H9 (cell line): Measurements from ENCODE around the gene VAMP8. TPM values are rescaled to one million over a fixed set of nuclear protein-coding genes. Genes with fewer than 3 reads are reported as not detected.
A peak's percentile ranks its signal among the peaks of the same experiment; 100 is the strongest.

Experiments used
- DNase-seq: peaks from one replicate; pipeline ENCODE4 v3.0.0-alpha.2; 2017
- H2AFZ ChIP-seq: one replicate; pipeline ENCODE4 v1.6.1; 2013; ENCODE audit warnings: mild to moderate bottlenecking, low read length, control low read depth, moderate library complexity
- H2AK5ac ChIP-seq: 2 replicates; pipeline ENCODE4 v1.6.1; 2013; ENCODE audit warnings: low read length, control low read depth, mixed read lengths; ENCODE audit not compliant: insufficient read length
- H2BK120ac ChIP-seq: one replicate; pipeline ENCODE4 v1.6.1; 2013; ENCODE audit warnings: low read depth, mild to moderate bottlenecking, low read length, control low read depth, inconsistent platforms; ENCODE audit not compliant: poor library complexity, severe bottlenecking
- H2BK12ac ChIP-seq: 2 replicates; pipeline ENCODE4 v1.6.1; 2013; ENCODE audit warnings: low read length, control low read depth, mixed read lengths, low read depth; ENCODE audit not compliant: insufficient read length
- H2BK15ac ChIP-seq: 2 replicates; pipeline ENCODE4 v1.6.1; 2013; ENCODE audit warnings: low read depth, low read length, control low read depth
- H2BK20ac ChIP-seq: one replicate; pipeline ENCODE4 v1.6.1; 2013; ENCODE audit warnings: low read depth, mild to moderate bottlenecking, low read length, control low read depth, inconsistent platforms; ENCODE audit not compliant: poor library complexity, severe bottlenecking
- H2BK5ac ChIP-seq: 2 replicates; pipeline ENCODE4 v1.6.1; 2013; ENCODE audit warnings: low read length, control low read depth, mixed read lengths; ENCODE audit not compliant: insufficient read length
- H3K14ac ChIP-seq: 2 replicates; pipeline ENCODE4 v1.6.1; 2013; ENCODE audit warnings: low read length, control low read depth; ENCODE audit not compliant: insufficient read depth
- H3K18ac ChIP-seq: 2 replicates; pipeline ENCODE4 v1.6.1; 2013; ENCODE audit warnings: low read depth, mild to moderate bottlenecking, mixed read lengths, low read length, control low read depth; ENCODE audit not compliant: insufficient read length
- H3K23ac ChIP-seq: 2 replicates; pipeline ENCODE4 v1.6.1; 2013; ENCODE audit warnings: low read length, control low read depth, mixed read lengths, low read depth; ENCODE audit not compliant: insufficient read length
- H3K23me2 ChIP-seq: 2 replicates; pipeline ENCODE4 v1.6.1; 2013; ENCODE audit warnings: low read depth, mild to moderate bottlenecking, mixed read lengths, low read length, control low read depth; ENCODE audit not compliant: insufficient read length, poor library complexity, severe bottlenecking
- H3K27ac ChIP-seq: 2 replicates; pipeline ENCODE4 v1.5.1; 2013; ENCODE audit warnings: low read length, control low read depth, mixed read lengths, low read depth; ENCODE audit not compliant: insufficient read length
- H3K27me3 ChIP-seq: 2 replicates; pipeline ENCODE4 v1.6.1; 2013; ENCODE audit warnings: low read length, control low read depth, inconsistent platforms; ENCODE audit not compliant: insufficient read depth
- H3K4ac ChIP-seq: 2 replicates; pipeline ENCODE4 v1.6.1; 2013; ENCODE audit warnings: low read depth, mild to moderate bottlenecking, control low read depth, inconsistent platforms, low read length, moderate library complexity
- H3K4me1 ChIP-seq: 2 replicates; pipeline ENCODE4 v1.6.1; 2013; ENCODE audit warnings: low read length, control low read depth, inconsistent platforms; ENCODE audit not compliant: insufficient read depth
- H3K4me2 ChIP-seq: 2 replicates; pipeline ENCODE4 v1.6.1; 2013; ENCODE audit warnings: low read length, control low read depth, mixed read lengths; ENCODE audit not compliant: insufficient read length, insufficient read depth
- H3K56ac ChIP-seq: 2 replicates; pipeline ENCODE4 v1.6.1; 2013; ENCODE audit warnings: low read depth, mild to moderate bottlenecking, mixed read lengths, low read length, control low read depth; ENCODE audit not compliant: insufficient read length
- H3K79me1 ChIP-seq: 2 replicates; pipeline ENCODE4 v1.6.1; 2013; ENCODE audit warnings: low read depth, mild to moderate bottlenecking, moderate library complexity, low read length, control low read depth, inconsistent platforms; ENCODE audit not compliant: insufficient read depth, poor library complexity, severe bottlenecking
- H3K79me2 ChIP-seq: 2 replicates; pipeline ENCODE4 v1.6.1; 2013; ENCODE audit warnings: low read length, control low read depth, inconsistent platforms; ENCODE audit not compliant: insufficient read depth
- H3K9ac ChIP-seq: 2 replicates; pipeline ENCODE4 v1.6.1; 2013; ENCODE audit warnings: low read length, control low read depth, mixed read lengths; ENCODE audit not compliant: insufficient read length; ENCODE audit errors: extremely low read depth
- H3K9me3 ChIP-seq: one replicate; pipeline ENCODE4 v1.6.1; 2013; ENCODE audit warnings: low read depth, low read length, inconsistent platforms; ENCODE audit not compliant: control insufficient read depth
- H3T11ph ChIP-seq: one replicate; pipeline ENCODE4 v1.6.1; 2013; ENCODE audit warnings: mild to moderate bottlenecking, low read length, control low read depth, inconsistent platforms
- H4K20me1 ChIP-seq: one replicate; pipeline ENCODE4 v1.6.1; 2013; ENCODE audit not compliant: control insufficient read depth, insufficient read length, insufficient read depth
- H4K5ac ChIP-seq: 2 replicates; pipeline ENCODE4 v1.6.1; 2013; ENCODE audit warnings: low read depth, mild to moderate bottlenecking, mixed read lengths, low read length, control low read depth; ENCODE audit not compliant: insufficient read length
- H4K8ac ChIP-seq: replicated peaks from 2 replicates; pipeline ENCODE4 v1.6.1; 2013; ENCODE audit warnings: low read length, control low read depth, mixed read lengths, low read depth; ENCODE audit not compliant: insufficient read length
- H4K91ac ChIP-seq: 2 replicates; pipeline ENCODE4 v1.6.1; 2013; ENCODE audit warnings: low read depth, mild to moderate bottlenecking, moderate library complexity, mixed read lengths, low read length, control low read depth; ENCODE audit not compliant: insufficient read length
- H3K27ac Mint-ChIP-seq, 3 experiments: 2 replicates in 2 of 3; 3 replicates in 1 of 3; pipeline ENCODE4 v1.8.0; 2020 to 2021; ENCODE audit warnings: mixed read lengths in 3 of 3, mild to moderate bottlenecking in 1 of 3, moderate library complexity in 1 of 3
- H3K27me3 Mint-ChIP-seq: 2 replicates; pipeline ENCODE4 v1.8.0; 2021; ENCODE audit warnings: low read depth, mild to moderate bottlenecking, moderate library complexity, mixed read lengths
- H3K36me3 Mint-ChIP-seq, 3 experiments: 2 replicates in 2 of 3; 3 replicates in 1 of 3; pipeline ENCODE4 v1.8.0; 2020 to 2021; ENCODE audit warnings: low read depth in 3 of 3, mixed read lengths in 3 of 3; ENCODE audit not compliant: insufficient read depth in 1 of 3
- H3K4me1 Mint-ChIP-seq, 2 experiments: 2 replicates each; pipeline ENCODE4 v1.8.0; 2020; ENCODE audit warnings: mixed read lengths in 2 of 2
- H3K4me3 Mint-ChIP-seq, 2 experiments: 2 replicates in 1 of 2; 3 replicates in 1 of 2; pipeline ENCODE4 v1.8.0; 2020 to 2021; ENCODE audit warnings: mild to moderate bottlenecking in 2 of 2, mixed read lengths in 2 of 2, moderate library complexity in 1 of 2
- H3K9me3 Mint-ChIP-seq, 2 experiments: 2 replicates in 1 of 2; 3 replicates in 1 of 2; pipeline ENCODE4 v1.8.0; 2020; ENCODE audit warnings: mild to moderate bottlenecking in 2 of 2, mixed read lengths in 2 of 2, moderate library complexity in 1 of 2
- CTCF ChIP-seq: fragments of 200-600 bp; sonication (generic); conservative IDR thresholded peaks from 3 replicates; pipeline ENCODE4 v1.8.0; 2021; ENCODE audit warnings: antibody characterized with exemption, mild to moderate bottlenecking
- WGBS: extraction: QIAGEN DNeasy Blood & Tissue Kit; methylation state at CpG from one replicate; pipeline ENCODE4 v1.1.7; 2013; ENCODE audit warnings: missing lambda C conversion rate, low lambda C conversion rate, mixed read lengths; ENCODE audit not compliant: insufficient read length; ENCODE audit errors: extremely low coverage; 5-methylcytosine and 5-hydroxymethylcytosine counted together
- total RNA-seq: library from RNA; stranded (reverse); gene quantifications from 2 replicates; pipeline ENCODE4 v1.2.1, GENCODE V29; 2021

VAMP8 gene
- total RNA-seq, 1 experiment from 2014 or later, result 33.4 TPM

GRCh38 chr2:85577063-85577385 lies 362 bp upstream of the VAMP8 start:
- Mint-ChIP-seq H3K9me3 (no peaks in the 10 kb centered on the region; a peak in 2 of 5 replicates), H3K27ac (no peak overlapping the region; a peak in 2 of 7 replicates), H3K27me3 (peaks cover 51% of the 10 kb centered on the region), H3K4me3 (peak overlapping the region; percentile 71 to 84; a peak in 4 of 5 replicates), H3K4me1 (peaks cover 33% of the 10 kb centered on the region in 2 experiments), H3K36me3 (no peaks in the 10 kb centered on the region)
- Histone ChIP-seq H3T11ph (no peak overlapping the region), H3K27ac (no peak overlapping the region), H3K56ac (no peak overlapping the region), H2BK20ac (no peak overlapping the region), H3K27me3 (no peaks in the 10 kb centered on the region; the same call in 1 of the 2 replicates), H2BK15ac (no peak overlapping the region), H3K9ac (no peak overlapping the region), H4K5ac (no peak overlapping the region), H2AFZ (no peak overlapping the region), H3K18ac (no peak overlapping the region), H3K14ac (no peak overlapping the region), H3K4me1 (peaks cover 3% of the 10 kb centered on the region; the same call in 1 of the 2 replicates), H4K8ac (no peak overlapping the region), H3K79me2 (no peaks in the 10 kb centered on the region), H3K79me1 (no peaks in the 10 kb centered on the region), H3K9me3 (no peaks in the 10 kb centered on the region), H4K91ac (no peak overlapping the region), H3K4ac (no peak overlapping the region), H2BK120ac (no peak overlapping the region), H2AK5ac (no peak overlapping the region), H3K4me2 (peak overlapping the region; percentile 62), H3K23ac (no peak overlapping the region), H3K23me2 (no peaks in the 10 kb centered on the region), H2BK12ac (no peak overlapping the region), H2BK5ac (no peak overlapping the region), H4K20me1 (no peaks in the 10 kb centered on the region)
- TF ChIP-seq CTCF, result no peak
- no CpG with 5 or more reads among the region's 3 CpGs for WGBS
- DNase-seq, result no peak
